Measurements from ENCODE around the gene CADM1. TPM values are rescaled to one million over a fixed set of nuclear protein-coding genes. Genes with fewer than 3 reads are reported as not detected.

CADM1 gene
- total and polyA plus RNA-seq, 2 donors (not counting 3 experiments of a cell fraction or from before 2014, with no cell fraction given), result 0.52 to 2.6 TPM

DNA sequence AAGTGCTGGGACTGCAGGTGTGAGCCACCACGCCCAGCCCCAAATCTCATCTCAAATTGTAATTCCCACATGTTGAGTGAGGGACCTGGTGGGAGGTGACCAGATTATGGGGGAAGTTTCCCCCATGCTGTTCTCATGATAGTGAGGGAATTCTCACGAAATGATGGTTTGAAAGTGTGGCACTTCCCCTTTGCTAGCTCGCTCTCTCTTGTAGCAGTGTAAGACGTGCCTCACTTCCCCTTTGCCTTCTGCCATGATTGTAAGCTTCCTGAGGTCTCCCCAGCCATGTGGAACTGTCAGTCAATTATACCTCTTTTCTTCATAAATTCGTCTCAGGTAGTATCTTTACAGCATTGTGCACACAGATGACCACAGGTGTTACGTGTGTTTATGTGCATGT is 357.8 kb downstream of the CADM1 start:
- CTCF ChIA-PET, result no interaction called here
- no peaks in the 10 kb centered on the region for H3K9me3 ChIP-seq (replicated peaks; ENCODE audit: control insufficient read depth, insufficient read depth, low read length)
- no peaks in the 10 kb centered on the region for H3K9me1 ChIP-seq (replicated peaks; ENCODE audit: control insufficient read depth, extremely low read depth, insufficient read depth, low read length)
- H3K27ac ChIP-seq (ENCODE audit: insufficient read depth, low read depth, low read length), result no peak overlapping the region
- no peaks in the 10 kb centered on the region for H3K27me3 ChIP-seq (ENCODE audit: control insufficient read depth in 2 of 2, insufficient read depth in 2 of 2, low read length in 2 of 2)
- intact Hi-C loops (cut with micrococcal nuclease), result no loop called here
- no peaks in the 10 kb centered on the region for H3K36me3 ChIP-seq (ENCODE audit: control insufficient read depth in 2 of 2, extremely low read depth in 1 of 2, insufficient read depth in 2 of 2, low read length in 2 of 2)
- no peak overlapping the region for H3K4me2 ChIP-seq (ENCODE audit: insufficient read depth, low read length)
- POLR2A ChIA-PET, result no interaction called here
- dilution Hi-C loops (cut with MboI; ENCODE audit: extremely low pct_ligation_motif_present, low sequenced_read_pairs), result no loop called here
- DNase-seq (ENCODE audit: low read depth, low spot score), result no peak
- no peak for FAIRE-seq
- H3K79me2 ChIP-seq (ENCODE audit: control insufficient read depth, insufficient read depth, low read length), result no peaks in the 10 kb centered on the region
- H3K9ac ChIP-seq (replicated peaks; ENCODE audit: extremely low read depth, insufficient read depth, low read length), result no peak overlapping the region
- H3K4me1 ChIP-seq (ENCODE audit: control insufficient read depth, extremely low read depth, insufficient read depth, low read length), result no peaks in the 10 kb centered on the region
- H4K20me1 ChIP-seq (replicated peaks; ENCODE audit: control insufficient read depth, extremely low read depth, insufficient read depth, low read length), result no peaks in the 10 kb centered on the region
- no peak overlapping the region for H3K4me3 ChIP-seq (replicated peaks in 1 of 3; ENCODE audit: insufficient read depth in 1 of 3, low read depth in 1 of 3, low read length in 3 of 3)
- TF ChIP-seq MYC (IDR thresholded peaks at IDR 0.05; ENCODE audit: low read depth, low read length) (no peak), POLR2AphosphoS5 (IDR thresholded peaks at IDR 0.05; ENCODE audit: insufficient read depth, low read depth, low read length) (no peak), POLR2A (IDR thresholded peaks at IDR 0.05; ENCODE audit: low read depth, low read length) (no peak), JUN (IDR thresholded peaks at IDR 0.05; ENCODE audit: borderline replicate concordance, insufficient read depth, insufficient read length, low read depth) (no peak), GATA2 (IDR thresholded peaks at IDR 0.05; ENCODE audit: insufficient read depth, insufficient read length, low read depth, low read length) (no peak), EZH2 (IDR thresholded peaks at IDR 0.05; ENCODE audit: borderline replicate concordance, low read depth, low read length, severe bottlenecking) (no peak)
- TF ChIP-seq, protein P1, sequence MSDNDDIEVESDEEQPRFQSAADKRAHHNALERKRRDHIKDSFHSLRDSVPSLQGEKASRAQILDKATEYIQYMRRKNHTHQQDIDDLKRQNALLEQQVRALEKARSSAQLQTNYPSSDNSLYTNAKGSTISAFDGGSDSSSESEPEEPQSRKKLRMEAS (IDR thresholded peaks at IDR 0.05; ENCODE audit: insufficient read depth, insufficient read length), result no peak
- TF ChIP-seq, protein P2, sequence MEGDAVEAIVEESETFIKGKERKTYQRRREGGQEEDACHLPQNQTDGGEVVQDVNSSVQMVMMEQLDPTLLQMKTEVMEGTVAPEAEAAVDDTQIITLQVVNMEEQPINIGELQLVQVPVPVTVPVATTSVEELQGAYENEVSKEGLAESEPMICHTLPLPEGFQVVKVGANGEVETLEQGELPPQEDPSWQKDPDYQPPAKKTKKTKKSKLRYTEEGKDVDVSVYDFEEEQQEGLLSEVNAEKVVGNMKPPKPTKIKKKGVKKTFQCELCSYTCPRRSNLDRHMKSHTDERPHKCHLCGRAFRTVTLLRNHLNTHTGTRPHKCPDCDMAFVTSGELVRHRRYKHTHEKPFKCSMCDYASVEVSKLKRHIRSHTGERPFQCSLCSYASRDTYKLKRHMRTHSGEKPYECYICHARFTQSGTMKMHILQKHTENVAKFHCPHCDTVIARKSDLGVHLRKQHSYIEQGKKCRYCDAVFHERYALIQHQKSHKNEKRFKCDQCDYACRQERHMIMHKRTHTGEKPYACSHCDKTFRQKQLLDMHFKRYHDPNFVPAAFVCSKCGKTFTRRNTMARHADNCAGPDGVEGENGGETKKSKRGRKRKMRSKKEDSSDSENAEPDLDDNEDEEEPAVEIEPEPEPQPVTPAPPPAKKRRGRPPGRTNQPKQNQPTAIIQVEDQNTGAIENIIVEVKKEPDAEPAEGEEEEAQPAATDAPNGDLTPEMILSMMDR (IDR thresholded peaks at IDR 0.05; ENCODE audit: extremely low read depth in 1 of 2, insufficient read depth in 1 of 2, low read depth in 1 of 2, low read length in 2 of 2), result no peak
- H2AFZ ChIP-seq (ENCODE audit: low read depth, low read length), result no peak overlapping the region
- no TSS peak for BruUV-seq (replicated peaks)
